Measurements from ENCODE around the gene PLPP7.
"Not testable (repeated sequence)": the region's sequence is repeated elsewhere in the genome, so short reads cannot be mapped to it uniquely, and the experiment has no call there.

Gene PLPP7

DNA sequence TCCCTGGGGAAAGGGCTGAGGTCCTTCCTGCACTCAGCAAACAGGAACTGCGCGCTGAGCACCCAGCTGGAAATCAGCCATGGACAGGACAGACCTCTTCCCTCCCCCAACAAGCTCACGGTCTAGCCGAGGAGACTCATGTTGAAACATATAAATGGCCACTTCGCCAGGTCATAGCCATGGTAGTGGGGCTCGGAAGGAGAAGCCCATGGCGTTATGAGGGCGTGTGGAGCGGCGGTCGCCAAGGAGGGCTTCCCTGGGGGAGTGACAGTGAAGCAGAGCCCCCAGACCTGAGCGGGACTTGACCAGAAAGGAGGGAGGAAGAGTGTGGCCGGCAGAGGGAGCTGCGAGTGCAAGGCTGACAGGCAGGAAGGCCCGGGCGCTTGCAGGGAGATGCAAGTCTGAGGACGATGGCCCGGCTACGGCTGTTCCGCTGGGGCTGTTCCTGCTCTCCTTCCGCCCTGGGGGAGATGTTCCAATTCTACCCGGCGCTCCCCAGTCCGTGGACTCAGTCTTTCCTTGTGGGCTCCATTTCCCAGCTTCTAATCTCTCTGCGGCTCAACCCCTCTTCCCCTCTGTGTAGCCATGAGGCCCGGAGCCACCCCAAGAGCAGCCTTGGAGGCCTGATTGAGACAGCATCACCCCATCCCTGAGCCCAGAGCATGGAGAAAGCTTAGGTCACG is 60.5 kb downstream of the PLPP7 start:
- no peaks in the 10 kb centered on the region for H3K27me3 ChIP-seq (ENCODE audit: insufficient read depth, low read depth)
- peak overlapping the region; percentile 98 for H2AFZ ChIP-seq (ENCODE audit: low read depth)
- H3K9ac ChIP-seq = peak overlapping the region; percentile 7; the same call in 1 of the 2 replicates
- peak overlapping the region; percentile 61 for H3K4me2 ChIP-seq
- TF ChIP-seq CTCF (conservative IDR thresholded peaks at IDR 0.05; ENCODE audit: low read depth, low read length) = peak; percentile 80
- peaks cover 10% of the 10 kb centered on the region for H3K4me1 ChIP-seq (ENCODE audit: low read depth, poor library complexity, severe bottlenecking)
- no peak overlapping the region for H3K4me3 ChIP-seq (IDR thresholded peaks at IDR 0.05; ENCODE audit: insufficient read depth, low read depth, low read length)
- H3K36me3 ChIP-seq (ENCODE audit: insufficient read depth) = no peaks in the 10 kb centered on the region
- H4K20me1 ChIP-seq (ENCODE audit: insufficient read depth) = no peaks in the 10 kb centered on the region
- no peaks in the 10 kb centered on the region for H3K79me2 ChIP-seq (ENCODE audit: insufficient read depth, low read depth)
- no peak overlapping the region for H3K27ac ChIP-seq

DNA sequence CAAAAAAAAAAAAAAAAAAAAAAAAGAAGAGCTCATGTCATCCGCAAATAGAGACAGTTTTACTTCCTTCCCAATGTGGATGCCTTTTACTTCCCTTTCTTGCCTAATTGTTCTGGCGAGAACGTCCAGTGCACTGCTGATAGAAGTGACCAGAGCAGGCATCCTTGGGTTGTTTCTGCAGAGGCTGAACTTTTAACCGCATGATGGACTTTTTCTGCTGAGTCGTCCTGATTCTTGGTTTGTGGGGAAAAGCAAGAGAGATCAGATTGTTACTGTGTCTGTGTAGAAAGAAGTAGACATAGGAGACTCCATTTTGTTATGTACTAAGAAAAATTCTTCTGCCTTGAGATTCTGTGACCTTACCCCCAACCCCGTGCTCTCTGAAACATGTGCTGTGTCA is 67.0 kb downstream of the PLPP7 start:
- not testable (repeated sequence) for H3K9ac ChIP-seq; H4K20me1 ChIP-seq (ENCODE audit: insufficient read depth); H2AFZ ChIP-seq (ENCODE audit: low read depth); H3K36me3 ChIP-seq (ENCODE audit: insufficient read depth); H3K4me1 ChIP-seq (ENCODE audit: low read depth, poor library complexity, severe bottlenecking); H3K27me3 ChIP-seq (ENCODE audit: insufficient read depth, low read depth); H3K4me2 ChIP-seq; H3K27ac ChIP-seq; H3K79me2 ChIP-seq (ENCODE audit: insufficient read depth, low read depth); H3K4me3 ChIP-seq (IDR thresholded peaks at IDR 0.05; ENCODE audit: insufficient read depth, low read depth, low read length)

GRCh38 chr9:131358556-131358955 is 69.0 kb downstream of the PLPP7 start:
- Histone ChIP-seq H3K27ac (no peak overlapping the region), H3K4me2 (no peak overlapping the region), H3K9ac (no peak overlapping the region), H3K4me3 (IDR thresholded peaks at IDR 0.05; ENCODE audit: insufficient read depth, low read depth, low read length) (no peak overlapping the region), H3K27me3 (ENCODE audit: insufficient read depth, low read depth) (no peaks in the 10 kb centered on the region), H3K79me2 (ENCODE audit: insufficient read depth, low read depth) (no peaks in the 10 kb centered on the region), H2AFZ (ENCODE audit: low read depth) (no peak overlapping the region), H4K20me1 (ENCODE audit: insufficient read depth) (no peaks in the 10 kb centered on the region), H3K4me1 (ENCODE audit: low read depth, poor library complexity, severe bottlenecking) (no peaks in the 10 kb centered on the region), H3K36me3 (ENCODE audit: insufficient read depth) (no peaks in the 10 kb centered on the region)
- no peak for TF ChIP-seq CTCF (conservative IDR thresholded peaks at IDR 0.05; ENCODE audit: low read depth, low read length)
